H1 (cell line): ENCODE results near the gene GALNT17.

Source experiments
- CTCF ChIP-seq, 3 experiments: IDR thresholded peaks; 1 replicate in 2 of 3; 2 replicates in 1 of 3; pipeline versions ENCODE4 v1.5.1 to v1.6.1; 2011; ENCODE audit warnings: low read length in 3 of 3, mild to moderate bottlenecking in 3 of 3, inconsistent platforms in 2 of 3, low read depth in 1 of 3, moderate library complexity in 1 of 3; ENCODE audit not compliant: insufficient read depth in 1 of 3; ENCODE audit errors: control extremely low read depth in 1 of 3
- POLR2A ChIP-seq, 2 experiments: IDR thresholded peaks; 1 replicate in 1 of 2; 2 replicates in 1 of 2; pipeline ENCODE4 v1.6.1; 2011; ENCODE audit warnings: low read depth in 2 of 2, low read length in 2 of 2, mild to moderate bottlenecking in 2 of 2; ENCODE audit errors: control extremely low read depth in 1 of 2
- SP1 ChIP-seq: IDR thresholded peaks from 2 replicates; pipeline ENCODE4 v1.6.1; 2011; ENCODE audit warnings: low read depth, low read length

GRCh38 chr7:71712653-71713180, 580.8 kb downstream of the GALNT17 start:
- TF ChIP-seq POLR2A (IDR thresholded peaks at IDR 0.05; ENCODE audit: control extremely low read depth in 1 of 2, low read depth in 2 of 2, low read length in 2 of 2), result no peak
- TF ChIP-seq CTCF (IDR thresholded peaks at IDR 0.05; ENCODE audit: control extremely low read depth in 1 of 3, insufficient read depth in 1 of 3, low read depth in 1 of 3, low read length in 3 of 3), result no peak
- TF ChIP-seq SP1, result no peak
